GM19467 (cell line): ENCODE measurements around the gene DNAJC6.

Experiments
- ATAC-seq: cut with Tn5 transposase; IDR thresholded peaks from one replicate; pipeline ENCODE4 v1.9.1; 2021; ENCODE audit warnings: mild to moderate bottlenecking, moderate library complexity; ENCODE audit not compliant: unreplicated experiment

The DNAJC6 gene

GRCh38 chr1:65459397-65459768, 150.0 kb downstream of the DNAJC6 start:
- ATAC-seq, result no peak
